Stimulated activated CD4-positive, alpha-beta T cell treated with anti-CD3 and anti-CD28 coated beads, Interleukin-2, amount 100 ng/mL, for 4 hours (primary cell): ENCODE measurements around the gene IRF2BPL.

Experiments
- DNase-seq: peaks from one replicate; pipeline ENCODE4 v3.0.0-alpha.2; 2020; ENCODE audit warnings: low read depth

Gene IRF2BPL

DNA sequence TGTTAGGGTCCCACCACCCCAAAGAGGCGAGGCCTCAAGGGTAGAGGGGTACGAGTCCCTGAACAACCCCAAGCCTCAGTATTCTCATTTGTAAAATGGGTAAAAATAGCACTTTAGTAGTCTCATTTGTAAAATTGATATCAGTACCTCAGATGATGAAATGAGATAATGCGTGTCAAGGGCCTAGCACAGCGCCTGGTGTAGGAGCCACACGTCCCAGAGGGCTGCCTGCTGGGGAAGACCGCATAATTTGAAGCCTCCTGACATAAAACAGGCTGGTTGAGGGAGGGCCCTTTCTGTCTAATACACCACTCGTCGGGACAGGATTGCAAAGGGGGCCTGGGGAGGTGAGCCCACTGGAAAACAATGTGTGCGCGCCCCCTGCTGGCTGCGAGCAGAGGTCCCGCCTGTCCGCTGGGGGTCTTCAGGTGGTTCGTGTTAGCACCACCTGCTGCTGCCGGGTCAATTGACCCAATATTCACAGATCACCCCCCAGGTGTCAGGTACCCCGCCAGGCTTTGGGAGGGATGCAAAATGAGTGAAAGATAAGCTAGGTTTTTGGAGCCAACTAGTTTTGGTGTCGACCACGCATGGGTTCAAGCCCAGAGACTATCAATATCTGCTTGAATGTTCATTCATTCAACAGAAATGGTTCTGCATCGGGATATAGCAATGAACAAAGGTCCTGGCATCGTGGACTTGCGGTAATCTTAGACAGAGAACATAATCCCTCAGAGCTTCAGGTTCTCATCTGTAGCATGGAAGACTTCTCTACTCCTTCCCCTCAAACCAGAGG lies 24.7 kb upstream of the IRF2BPL start:
- DNase-seq = peak; percentile 79

DNA sequence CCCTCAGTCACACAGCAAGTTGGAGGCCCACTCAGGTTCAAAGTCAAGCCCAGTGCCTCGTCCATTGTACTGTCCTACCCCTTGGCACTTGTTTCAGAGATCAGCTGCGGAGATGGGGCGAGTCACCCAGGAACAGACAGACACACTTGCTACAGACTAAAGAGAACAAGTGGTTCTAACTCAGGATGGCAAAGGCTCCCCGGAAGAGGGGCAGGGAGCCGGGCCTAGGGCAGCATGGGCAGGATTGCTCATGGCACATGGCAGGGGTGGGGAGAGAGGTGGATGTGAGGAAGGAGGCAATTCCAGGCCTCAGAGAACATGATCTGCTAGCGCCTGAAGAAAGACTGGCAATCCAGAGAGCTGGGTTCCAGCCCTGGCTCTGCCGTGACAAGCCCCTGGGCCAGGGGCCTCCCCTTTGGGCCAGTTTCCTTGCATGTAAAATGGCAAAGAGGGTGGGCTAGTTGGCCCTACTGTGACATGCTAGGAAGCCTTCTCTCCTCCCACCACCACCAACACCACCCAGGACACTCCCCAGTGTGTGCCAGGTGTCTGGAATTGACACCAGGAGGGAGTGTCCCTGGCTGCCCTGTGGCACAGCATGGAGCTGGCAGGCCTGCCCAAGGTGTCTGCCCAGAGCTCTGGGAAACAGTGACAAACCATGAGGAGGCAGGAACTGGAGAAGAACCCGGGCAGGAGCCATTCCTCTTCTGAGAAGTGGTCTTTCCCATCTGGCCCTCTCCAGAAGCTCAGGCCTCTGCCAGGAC lies 24.0 kb upstream of the IRF2BPL start:
- DNase-seq = no peak

DNA sequence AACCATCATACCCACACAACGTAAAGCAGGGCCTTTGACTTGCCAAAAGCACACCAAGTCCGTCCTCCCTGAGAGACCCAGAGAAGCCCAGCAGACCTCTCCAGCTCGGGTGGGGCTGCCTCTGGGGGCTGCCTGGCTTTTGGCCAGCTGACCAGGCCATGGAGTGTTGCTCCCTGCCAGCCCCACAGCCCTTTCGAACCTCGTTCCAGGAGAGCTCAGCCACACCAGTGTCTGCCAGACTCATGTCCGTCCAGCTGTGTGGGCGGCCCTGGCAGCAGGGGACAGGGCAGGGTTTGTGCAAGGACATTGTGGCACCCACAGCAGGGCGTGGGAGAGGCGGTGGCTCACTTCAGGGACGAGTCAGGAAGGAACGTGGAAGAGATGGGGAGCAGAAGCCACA lies 22.6 kb upstream of the IRF2BPL start:
- no peak for DNase-seq

DNA sequence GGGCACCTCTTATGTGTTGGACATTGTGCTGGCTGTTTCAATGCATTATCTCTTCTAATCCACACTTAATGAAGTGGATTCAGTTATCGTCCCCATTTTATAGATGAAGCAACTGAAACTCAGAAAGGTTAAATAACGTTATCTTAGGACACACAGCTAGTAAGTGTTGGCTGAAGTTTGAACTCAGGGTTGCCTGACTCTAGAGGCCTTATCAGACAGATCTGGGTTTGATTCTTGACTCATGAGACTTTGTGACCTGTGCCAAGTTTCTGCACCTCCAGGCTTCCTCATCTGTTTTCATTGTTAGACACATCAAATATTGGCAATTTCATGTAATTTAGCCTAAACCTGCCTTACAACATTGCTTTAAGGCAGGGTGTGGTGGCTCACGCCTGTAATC lies 18.2 kb upstream of the IRF2BPL start:
- DNase-seq = no peak

DNA sequence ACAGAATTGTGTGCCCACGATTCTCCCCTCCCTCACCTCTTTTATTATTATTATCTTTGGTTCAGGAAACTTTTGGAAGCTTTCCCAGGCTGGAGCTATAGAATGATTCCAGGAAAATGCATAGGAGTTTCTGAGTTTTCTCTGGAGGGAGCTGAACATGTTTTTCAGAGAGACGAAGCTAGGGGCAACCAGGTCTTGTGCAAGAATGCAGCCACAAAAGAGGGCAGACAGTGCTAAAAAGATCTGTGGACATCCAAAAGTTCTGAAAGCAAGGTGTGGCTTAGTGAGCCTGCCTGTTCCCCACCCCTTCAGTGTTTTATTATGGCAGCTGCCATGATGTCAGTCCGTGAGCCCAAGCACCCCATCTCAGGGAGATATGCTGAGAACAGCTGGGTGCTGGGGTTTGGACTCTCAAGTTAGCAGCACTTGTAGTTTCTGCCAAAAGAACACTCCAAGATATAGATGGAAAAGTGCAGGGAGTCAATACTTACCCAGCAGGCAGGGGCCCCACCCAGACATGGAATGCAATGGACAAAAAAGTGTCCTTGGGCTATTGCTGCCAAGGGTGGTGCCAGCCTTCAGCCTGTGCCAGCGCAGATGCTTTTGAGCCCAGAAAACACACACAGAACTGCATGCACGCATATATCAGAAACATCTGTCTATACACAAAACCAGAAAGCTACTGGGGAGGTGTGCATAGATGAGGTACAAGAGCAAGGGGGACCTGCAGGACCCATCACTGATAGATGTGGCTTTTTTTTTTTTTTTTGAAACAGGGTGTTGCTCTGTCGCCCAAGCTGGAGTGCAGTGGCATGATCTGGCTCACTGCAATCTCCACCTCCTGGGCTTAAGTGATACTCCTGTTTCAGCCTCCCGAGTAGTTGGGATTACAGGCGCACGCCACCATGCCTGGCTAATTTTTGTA lies 17.0 kb upstream of the IRF2BPL start:
- DNase-seq = no peak

DNA sequence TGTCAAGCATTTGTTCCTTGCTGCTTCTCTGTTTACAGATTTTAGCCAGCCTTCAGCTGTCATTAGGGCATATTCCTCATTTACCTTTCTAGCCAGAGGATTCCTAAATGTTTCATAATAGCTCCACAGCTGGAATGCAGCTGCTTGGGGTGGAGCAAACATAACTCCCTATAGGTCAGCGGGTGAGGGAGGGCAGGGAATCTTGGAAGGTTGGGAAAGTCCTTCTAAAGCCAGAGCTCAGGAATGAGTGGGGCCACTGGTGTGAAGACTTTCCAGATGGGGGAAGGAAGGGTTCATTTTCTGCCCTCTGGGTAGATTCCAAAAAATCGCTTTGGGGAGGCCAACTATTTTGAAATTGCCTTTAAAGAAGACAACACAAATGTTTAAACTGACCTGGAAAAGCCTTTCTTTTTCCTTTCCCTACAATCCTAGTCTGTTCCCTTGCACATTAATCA lies 16.3 kb upstream of the IRF2BPL start:
- no peak for DNase-seq

DNA sequence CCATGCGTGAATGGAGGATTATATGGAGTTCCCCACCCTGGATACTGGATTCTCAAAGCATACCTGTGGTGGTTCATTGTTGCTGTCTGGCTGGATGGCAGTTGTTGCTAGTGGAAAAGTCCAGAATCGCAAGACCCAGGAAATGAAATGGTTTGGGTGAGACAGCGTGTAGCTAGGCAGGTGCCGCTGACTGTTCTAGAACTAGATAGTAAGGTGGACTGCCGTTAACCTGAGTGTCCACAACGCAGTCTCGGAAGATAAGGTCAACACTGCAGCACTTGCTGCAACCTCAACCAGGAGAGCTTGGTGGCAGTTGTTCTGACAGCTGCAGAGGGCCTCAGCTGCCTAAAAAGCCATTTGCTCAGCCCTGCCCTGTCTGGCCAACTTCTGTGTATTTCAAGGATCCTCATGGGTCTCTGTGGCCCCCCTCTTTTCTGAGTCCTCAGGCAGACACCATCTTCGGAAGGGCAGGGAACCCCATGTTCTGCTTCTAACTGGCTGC lies 15.5 kb upstream of the IRF2BPL start:
- no peak for DNase-seq

DNA sequence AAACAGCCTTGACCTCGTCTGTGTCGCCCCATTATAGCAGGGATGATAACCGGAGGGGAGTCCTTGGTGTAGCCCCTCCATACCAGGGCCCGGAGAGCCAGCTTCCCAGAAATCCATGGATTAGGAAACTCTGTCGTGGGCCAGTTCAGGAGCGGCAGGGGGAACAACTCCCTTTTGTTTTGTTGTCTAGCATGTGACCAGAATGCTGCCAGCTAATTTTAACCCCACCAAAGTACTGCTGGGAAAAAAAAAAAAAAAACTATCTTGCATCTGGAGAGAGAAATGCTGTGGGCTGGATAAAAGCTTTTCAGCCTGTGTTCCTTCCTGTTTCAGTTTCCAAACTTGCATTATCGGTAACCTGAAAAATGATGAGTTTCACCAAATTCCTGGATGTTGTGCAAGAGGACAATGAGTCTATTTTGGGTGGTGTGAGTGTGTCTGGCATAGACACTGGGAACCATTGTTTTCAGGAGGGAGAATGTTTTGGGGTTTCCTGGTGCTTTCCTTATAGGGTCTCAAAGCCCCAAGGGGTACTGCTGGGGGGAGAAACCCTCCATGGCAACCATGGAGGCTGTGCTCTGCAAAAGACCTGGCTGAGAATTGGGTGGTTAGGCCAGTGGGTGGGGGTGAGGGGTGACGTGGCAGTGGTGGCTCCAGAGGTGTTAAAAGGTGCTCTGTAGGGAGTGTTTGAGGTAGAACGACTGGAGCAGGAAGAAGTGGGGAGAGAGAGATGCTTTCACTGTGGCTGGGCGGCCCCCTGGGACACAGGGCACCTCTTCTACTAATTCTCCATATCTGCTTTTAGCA lies 14.9 kb upstream of the IRF2BPL start:
- DNase-seq = no peak

DNA sequence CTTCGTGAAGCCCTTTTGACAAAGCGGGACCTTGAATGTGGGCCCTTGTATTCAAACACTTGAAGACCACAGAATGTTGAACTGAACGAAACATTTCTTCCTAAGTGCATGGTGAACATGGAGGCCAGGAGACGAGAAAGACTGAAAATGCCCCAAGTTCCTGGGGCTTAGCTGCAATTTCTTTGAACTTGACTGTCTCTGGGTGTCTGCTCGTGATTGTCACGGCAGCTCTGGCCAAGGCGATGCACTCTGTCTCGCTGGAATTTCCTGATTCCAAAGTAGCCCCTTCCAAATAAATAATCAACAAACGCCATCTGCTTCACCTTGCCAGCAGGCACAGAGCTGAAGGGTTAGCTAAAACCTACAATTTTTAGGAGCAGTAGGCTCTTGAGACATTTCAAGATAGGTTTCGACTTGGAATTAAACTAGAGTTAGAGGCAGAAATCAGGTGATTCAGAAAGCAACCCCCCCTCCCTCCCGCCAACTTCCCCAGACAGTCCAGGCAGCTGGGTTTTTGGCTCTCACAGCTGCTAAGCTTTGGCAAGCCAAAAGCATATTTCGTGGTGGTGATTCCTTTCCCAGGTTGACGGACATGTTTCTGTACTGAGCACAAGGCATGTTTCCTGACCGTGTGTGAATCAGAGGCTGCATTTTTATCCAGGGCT lies 13.5 kb upstream of the IRF2BPL start:
- DNase-seq = no peak

DNA sequence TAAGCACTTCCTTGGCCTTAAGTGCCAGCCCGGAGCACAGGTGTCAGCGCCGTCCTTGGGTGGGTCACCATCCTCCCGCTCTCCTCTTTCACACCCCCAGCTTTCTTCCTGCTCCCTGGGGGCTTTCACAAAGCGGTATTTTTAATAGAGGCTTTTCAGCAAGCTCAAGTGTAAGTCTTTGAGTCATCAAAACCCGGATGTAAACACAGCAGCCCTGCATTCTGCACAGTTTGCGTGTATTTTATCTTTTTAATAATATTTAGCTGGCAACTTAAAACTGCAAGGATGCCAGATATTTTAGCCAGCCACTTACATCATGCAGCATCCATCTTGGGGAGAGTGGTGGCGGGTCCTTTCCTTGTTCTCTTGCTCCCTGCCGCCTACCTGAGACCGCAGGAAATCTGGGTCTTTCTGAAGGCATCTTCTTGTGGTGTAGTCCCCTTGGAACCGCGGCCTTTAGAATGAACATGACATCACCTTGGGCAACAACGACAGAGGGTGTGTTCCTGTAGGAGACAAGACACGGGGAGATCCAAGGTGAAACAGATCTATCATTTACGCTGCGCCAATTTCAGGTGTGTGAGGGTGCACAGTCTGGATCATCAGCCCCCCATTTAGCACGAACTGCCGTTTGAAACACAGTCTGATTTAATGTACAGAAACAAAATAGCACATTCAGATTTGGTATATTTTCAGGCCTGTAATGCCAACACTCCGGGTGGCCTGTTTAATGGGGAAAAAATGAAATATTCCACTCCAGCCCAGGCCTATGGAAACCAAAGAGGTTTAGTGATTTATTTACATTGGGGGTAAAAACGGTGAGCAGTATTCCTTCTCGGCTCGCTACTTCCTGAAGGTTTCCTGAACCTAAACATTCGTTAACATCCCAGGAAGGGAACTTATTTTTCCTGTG lies 12.5 kb upstream of the IRF2BPL start:
- DNase-seq = no peak

DNA sequence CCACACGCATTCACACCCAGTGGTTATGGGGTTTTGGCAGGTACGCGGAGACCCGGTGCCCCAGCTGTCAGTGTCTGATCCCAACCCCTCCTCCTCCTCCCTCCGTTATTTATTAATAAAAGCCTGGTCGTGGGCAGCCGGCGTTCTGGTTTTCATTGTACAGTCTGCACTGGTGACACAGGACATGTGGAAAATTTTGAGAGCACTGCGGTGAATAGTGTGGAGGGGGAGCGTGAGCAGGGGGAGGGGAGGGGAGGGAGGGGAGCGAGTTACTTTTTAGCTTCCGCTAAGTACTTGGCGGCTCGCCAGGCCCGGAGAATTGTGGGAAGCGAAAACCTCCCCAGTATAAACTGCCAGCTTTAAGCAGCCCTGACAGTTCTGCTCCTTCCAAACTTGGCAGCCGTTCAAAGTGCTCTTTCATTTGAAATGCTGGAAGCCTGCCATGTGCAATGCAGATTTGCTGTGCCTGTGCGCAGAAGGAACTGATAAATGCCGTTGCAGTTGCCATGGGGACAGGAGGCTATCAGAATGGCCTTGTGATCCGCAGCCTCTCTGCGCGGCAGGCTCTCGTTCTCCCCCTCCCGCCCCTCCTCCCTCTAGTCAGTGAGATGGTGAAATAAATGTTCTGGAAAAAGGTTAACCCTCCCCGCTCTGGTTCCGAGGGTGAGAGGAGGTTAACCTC lies 11.7 kb upstream of the IRF2BPL start:
- DNase-seq = peak; percentile 92

DNA sequence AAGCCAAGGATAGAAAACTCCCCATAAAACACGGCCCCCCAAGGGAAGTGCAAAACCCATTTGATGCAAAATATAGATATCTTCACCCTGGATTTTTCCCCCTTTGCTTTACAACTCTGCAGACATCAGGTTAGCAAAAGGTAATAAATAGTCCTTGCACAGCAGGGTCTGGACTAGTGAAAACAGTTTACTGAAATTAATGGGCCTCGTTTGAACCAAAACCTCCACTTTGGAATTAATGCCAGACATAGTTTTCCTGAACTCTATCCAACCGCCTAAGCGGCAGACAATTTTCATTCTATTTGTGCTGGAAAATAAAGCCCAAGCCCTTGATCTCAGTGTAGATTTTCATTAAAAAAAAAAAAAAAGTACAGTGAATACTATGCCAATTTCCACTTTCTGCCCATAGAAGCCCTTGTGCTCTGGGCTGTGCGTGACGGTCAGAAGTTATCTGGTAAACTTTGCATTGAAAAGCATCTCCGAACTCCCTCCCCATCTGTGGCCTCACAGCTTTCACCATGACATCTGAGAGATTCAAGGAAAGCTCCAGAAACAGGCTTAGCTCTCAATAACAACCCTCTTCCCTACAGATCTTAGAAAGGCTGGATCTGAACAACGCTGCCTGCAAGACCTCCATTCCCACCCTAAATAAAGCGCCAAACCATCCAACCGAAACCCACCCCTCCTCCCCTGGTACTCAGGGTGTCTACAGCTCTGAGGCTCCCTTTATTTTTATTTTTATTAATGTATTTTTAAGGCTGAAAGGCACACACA lies 11.0 kb upstream of the IRF2BPL start:
- DNase-seq = no peak

DNA sequence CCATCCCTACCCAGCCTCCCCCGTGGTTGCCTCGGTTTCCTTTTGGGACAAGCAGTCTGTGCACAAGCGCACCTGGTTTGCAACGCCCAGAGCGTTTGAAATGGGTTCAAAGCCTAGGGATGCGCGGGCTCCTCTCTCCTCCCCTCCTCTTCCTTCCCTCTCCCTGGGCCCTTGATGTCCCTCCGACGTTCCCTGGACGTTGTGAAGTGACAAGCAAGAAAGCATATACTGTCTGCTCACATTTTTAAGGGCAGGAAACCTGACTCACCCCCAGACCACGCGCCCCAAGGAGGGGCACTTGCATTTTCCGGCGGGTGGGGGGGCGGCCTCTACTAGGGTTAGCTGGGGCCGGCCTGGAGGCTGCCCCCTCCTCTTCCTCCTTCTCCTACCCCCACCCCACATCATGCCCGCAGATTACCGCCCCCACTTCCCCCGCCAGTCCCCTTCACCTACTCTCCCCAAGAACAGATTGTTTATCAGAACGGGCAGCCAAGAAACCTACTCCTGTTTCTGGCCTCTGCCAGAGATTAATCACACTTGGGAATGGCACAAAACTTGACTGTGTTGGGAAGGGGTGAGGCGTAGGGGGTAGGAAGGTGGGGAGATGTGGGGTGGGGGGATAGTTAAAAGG lies 9.5 kb upstream of the IRF2BPL start:
- peak; percentile 58 for DNase-seq

DNA sequence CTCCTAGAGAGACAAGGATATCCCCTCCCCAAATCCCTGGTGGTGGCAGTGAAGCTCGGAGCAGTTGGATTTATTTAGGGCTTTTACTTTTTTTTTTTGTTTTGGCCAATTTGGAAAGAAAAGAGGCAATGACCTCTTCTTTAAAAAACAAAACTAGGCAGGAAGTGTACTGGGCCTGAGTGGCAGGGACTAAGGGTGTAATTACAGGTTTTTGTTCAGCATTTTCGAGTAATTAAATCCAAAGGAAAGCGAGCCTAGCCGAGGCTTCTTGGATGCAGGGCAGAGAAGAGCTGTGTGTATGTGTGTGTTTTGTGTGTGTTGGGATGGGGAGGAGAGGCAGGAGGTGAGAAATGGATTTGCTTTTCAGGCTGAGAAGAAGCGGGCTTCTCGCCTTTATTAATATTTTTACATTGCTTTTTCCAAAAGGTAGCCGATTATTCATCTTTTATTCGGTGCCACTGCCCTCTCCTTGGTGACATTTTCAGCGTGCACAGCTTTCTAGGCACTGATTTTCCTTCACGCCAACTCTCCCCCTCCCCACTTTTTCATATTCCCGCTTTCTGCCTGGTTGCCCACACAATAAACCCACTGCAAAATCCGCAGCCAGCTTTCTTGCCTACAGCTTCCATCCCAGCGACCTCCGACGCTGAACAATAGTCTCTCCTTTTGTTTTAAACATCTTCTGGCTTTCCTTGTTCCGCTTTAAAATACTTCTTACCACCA lies 8.9 kb upstream of the IRF2BPL start:
- DNase-seq = no peak

DNA sequence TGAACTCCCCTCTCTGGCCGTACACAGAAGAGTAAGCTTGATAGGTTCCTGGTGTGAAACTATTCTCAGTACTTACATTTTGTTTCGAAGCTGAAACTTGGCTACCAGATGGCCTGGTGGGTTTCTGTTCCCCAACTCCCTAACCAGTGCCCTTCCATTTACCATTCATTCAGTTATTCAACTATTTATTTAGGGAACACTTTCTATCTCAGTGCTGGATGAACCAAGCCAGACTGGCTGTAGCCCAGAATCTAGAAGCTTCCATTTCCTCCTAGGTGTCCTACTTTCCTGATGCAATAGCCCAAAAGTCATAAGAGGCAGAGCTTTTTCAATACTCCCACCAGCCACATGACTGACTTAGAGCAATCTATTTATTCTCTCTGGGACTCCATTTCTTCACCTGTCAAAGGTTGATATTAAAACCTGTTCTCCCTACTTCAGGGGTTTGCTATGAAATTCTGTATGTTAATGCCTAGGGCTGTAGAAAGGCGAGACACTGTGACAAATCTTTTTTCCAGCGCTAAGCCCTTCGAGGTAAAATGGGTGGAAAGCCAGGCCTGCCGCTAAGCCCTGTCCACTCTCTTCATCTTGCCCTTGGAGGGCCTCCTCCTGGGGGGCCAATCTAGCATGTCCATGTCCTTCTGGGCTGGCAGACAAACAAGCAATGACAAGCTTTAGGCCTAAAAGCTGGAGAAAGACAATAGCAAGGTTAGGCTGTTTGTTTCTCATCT lies 8.1 kb upstream of the IRF2BPL start:
- no peak for DNase-seq

DNA sequence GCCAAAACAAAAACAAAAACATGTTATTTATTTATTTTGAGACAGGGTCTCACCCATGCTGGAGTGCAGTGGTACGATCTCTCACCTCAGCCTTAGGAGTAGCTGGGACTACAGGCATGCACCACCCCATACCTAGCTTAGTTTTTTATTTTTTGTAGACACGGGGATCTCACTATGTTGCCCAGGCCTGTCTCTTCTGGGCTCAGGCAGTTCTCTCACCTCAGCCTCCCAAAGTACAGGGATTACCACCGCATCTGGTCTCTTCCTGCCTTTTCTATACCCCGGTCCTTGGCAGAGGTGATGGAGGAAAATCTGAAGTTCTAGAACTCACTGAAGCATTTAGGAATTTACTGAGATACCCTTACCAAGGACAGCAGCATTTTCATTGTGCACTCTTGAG lies 6.8 kb upstream of the IRF2BPL start:
- DNase-seq = no peak
